Limb (tissue), 2 donors: ENCODE results near the gene DUXA.
A peak's percentile ranks its signal among the peaks of the same experiment; 100 is the strongest.
"Not testable (repeated sequence)": the region's sequence is repeated elsewhere in the genome, so short reads cannot be mapped to it uniquely, and the experiment has no call there.

Experiments
- DNase-seq, 2 donors: peaks; one replicate each; pipeline ENCODE4 v3.0.0-alpha.2; 2016; ENCODE audit errors: extremely low spot score in 2 of 2

DUXA gene

GRCh38 chr19:57167385-57167784 is at the start of gene DUXA:
DUXA (minus strand) TSS chr19:57167485; CDS start chr19:57167443, 42 bp downstream.
- DNase-seq, result no peak

- no peak for DNase-seq
Observed at GRCh38 chr19:57212109-57212508, 44.8 kb upstream of the DUXA start.

DNA sequence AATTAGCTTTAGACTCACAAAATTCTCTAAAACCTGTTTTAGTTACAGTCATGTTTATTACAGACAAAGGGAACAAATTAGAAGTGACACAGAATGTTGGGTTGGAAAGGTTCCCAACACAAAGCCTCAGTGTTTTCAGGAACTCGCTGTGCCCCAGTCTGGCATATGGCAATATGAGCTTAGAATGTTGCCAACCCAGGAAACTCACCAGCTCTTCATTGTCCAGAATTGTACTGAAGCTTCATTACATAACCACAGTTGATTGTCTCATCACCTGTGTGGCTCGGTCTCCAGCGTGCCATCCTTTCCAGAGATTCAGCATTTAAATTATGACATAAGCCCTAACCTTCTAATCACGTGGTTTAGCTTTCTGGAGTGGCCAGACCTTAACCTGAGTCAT is 43.1 kb upstream of the DUXA start:
- no peak for DNase-seq

DNA sequence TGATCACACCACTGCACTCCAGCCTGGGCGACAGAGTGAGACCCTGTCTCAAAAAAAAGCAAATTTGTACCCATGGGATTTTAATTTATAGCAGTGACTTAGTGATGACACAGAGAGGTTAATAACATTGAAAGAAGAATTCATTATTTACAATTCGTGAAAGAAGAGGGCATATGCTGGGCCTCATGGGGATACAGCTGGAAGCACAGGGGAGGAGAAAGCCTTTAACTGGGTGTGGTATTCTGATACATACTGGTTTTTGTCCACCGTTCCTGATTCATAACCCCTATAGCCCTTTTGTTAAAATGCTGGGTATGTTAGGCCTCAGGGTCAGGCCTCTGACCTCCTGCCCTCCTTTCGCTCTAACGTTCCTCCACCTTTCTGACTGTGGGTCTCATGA is 34.9 kb upstream of the DUXA start:
- DNase-seq, result no peak

- DNase-seq, result not testable (repeated sequence)
Observed at GRCh38 chr19:57197874-57198273, 30.6 kb upstream of the DUXA start.

GRCh38 chr19:57192993-57193392 is 25.7 kb upstream of the DUXA start:
- DNase-seq, result no peak

- DNase-seq, result peak in 1 of 2 donors; percentile 27
Observed at GRCh38 chr19:57192077-57192420, 24.8 kb upstream of the DUXA start.

DNA sequence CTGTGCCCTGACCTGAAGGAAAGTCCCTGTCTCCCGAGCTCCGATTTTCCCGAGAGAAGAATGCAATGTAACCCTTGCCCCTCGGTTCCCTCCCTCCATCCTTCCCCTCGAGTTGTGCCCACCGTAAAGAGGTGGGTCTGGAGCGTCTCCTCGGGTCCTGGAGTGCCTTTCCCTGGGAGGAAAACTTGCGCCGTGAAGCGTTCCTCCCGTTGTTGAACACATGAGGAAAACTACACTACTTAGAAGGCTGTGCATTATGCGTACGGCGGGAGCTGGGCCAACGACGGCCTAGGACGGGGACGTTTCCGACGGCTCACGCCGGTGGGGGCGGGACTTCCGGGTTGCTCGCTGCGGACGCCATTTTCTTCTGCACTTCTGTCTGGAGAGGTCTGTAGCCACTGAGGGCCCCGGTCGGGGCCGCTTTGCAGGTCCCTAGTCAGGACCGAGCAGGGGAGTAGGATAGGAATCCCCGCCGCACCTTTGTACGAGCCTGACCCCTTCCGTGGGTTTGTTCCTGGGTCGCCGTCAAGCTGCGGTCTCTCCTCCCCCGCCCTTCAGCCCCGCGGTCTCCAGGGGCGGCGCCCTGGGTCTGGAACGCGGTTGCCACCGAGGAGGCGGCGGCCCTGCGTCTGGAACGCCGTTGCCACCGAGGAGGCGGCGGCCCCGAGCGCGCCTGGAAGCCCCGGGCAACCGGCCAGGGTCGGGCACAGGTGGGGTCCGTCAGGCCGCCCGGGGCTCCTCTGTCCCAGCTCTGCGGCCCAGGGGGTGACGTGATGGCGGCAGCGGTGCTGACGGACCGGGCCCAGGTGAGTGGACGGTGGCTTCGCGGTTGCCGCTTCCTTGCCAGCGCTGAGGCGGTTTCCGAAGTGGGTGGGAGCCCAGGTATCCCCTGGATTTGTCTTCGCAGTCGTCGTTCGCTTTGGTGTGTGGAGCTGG is 24.1 kb upstream of the DUXA start, which contains the start of gene ZNF264:
Gene ZNF264, plus strand, starts transcription at position 360 of the 936 bp plus-strand sequence. Its CDS starts 414 bp downstream, at position 774.
- DNase-seq, result peak; percentile 90 to 94

GRCh38 chr19:57190301-57190700 is 23.0 kb upstream of the DUXA start:
- no peak for DNase-seq

DNA sequence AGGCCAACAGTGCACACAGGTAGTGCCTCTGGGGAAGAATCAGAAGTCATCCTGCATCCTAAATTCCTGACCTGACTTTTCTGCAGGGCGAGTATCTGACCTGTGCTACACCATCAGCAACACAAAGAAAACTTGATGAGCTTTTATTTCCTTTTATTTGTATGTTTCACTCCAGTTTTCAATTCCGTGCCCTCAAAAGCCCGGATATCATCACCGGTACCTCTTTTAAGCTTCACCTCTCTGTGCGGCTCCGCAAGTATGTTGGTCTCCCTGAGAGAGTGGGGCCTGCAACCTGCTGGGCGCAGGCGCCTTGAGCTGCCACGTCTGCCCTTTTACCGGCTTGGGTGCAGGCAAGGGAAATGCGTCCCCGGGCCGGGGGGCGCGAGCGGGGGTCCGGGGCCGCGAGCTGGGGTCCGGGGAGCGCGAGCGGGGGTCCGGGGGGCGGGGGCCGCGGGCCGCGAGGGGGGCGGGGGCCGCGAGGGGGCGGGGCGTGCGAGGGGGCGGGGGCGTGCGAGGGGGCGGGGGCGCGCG is 4.3 kb upstream of the DUXA start:
- peak; percentile 48 to 64 for DNase-seq

GRCh38 chr19:57165846-57166245 is 1.4 kb downstream of the DUXA start:
- DNase-seq, result no peak

DNA sequence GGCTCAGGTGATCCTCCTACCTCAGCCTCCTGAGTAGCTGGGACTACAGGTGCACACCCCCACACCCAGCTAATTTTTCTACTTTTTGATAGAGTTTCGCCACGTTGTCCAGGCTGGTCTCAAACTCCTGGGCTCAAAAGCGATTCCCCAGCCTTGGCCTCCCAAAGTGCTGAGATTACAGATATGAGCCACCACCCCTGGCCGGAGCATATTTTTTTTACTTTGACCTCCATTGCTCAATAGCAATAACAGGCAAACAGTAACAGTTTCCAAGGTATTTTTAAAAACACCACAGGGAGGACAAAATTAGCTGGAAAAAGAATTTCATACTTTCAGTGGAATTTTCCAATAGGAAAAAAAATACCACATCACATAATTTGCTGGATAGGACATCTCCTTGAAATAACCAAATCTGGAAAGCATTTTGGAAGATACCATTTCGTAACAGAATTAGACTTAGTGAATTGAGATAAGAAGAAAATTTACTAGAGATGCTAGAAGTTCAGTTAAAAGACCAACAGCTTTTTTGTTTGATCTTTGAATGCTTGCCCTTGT is 5.2 kb downstream of the DUXA start:
- DNase-seq, result no peak

DNA sequence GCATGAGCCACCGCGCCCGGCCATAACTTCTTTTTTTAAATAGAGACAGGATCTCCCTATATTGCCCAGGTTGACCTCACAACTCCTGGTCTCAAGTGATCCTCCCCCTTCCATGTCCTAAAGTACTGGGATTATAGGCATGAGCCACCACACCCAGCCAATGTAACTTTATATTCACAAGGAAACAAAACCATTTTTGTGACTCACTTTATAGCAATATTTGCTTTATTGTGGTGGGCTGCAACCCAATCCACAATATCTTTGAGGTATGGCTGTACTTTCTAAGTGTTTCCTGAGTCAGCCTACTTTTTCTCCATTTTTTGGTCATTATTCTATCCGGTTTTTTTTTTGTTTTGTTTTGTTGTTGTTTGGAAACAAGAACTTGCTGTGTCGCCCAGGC is 14.4 kb downstream of the DUXA start:
- no peak for DNase-seq

DNA sequence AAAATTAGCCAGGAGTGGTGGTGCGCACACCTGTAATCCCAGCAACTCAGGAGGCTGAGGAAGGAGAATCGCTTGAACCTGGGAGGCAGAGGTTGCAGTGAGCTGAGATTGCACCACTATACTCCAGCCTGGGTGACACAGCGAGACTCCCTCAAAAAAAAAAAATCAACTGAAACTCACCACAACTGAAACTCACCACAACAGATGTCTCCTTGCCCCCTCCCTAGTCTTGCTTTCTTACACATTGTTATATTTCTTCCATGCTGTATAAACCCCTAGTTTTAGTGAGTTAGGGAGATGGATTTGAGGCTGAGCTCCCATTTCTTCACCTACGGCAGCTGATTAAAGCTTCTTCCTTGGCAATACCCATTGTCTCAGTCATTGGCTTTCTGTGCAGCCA is 25.6 kb downstream of the DUXA start:
- no peak for DNase-seq

GRCh38 chr19:57135797-57136196 is 31.5 kb downstream of the DUXA start:
- no peak for DNase-seq

- DNase-seq, result not testable (repeated sequence)
Observed at GRCh38 chr19:57127403-57127802, 39.9 kb downstream of the DUXA start.

- no peak for DNase-seq
Observed at GRCh38 chr19:57123882-57124281, 43.4 kb downstream of the DUXA start.

DNA sequence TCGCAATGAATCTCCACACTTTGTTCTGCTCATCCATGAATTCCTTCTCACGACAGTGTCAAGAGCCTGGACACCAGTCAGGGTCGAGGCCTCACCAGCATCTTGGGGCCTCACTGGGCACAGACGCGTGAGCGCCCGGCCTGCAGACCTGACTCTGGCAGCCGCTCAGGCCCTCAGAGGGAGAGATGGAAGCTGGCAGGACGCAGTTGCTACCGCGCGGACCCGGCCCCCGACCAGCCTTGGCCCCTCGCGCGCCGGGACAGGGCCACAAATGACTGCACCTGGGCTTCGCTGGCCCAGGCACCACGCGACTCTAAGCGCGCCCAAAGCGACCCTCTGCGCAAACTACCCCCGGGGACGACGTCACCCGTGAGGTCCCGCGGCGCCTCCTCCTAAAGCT is 48.4 kb downstream of the DUXA start:
- no peak for DNase-seq

DNA sequence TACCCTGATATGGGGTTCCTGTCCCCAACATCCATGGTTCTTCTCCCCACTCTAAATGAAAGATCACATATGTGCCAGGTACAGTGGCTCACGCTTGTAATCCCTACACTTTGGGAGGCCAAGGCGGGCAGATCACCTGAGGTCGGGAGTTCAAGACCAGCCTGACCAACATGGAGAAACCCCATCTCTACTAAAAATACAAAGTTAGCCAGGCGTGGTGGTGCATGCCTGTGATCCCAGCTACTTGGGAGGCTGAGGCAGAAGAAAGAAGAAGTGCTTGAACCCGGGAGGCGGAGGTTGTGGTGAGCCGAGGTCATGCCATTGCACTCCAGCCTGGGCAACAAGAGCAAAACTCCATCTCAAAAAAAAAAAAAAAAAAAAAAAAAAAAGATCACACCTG is 53.8 kb downstream of the DUXA start:
- not testable (repeated sequence) for DNase-seq

GRCh38 chr19:57111329-57111644 is 56.0 kb downstream of the DUXA start:
- no peak for DNase-seq

GRCh38 chr19:57110592-57111328 is 56.5 kb downstream of the DUXA start:
- DNase-seq, result no peak

- no peak for DNase-seq
Observed at GRCh38 chr19:57106722-57107235, 60.5 kb downstream of the DUXA start.
